A673 (cell line): Measurements from ENCODE around the gene AQP6.

Experiments
- EZH2 ChIP-seq: fragments of 200-600 bp; sonication (generic); IDR thresholded peaks from 2 replicates; pipeline ENCODE4 v1.6.1; 2017; ENCODE audit warnings: borderline replicate concordance, low read depth, mild to moderate bottlenecking, mixed read lengths, antibody characterized with exemption, low read length; ENCODE audit not compliant: poor library complexity, severe bottlenecking
- TF ChIP-seq, protein P1 (sequence below): fragments of 300-800, 200-600 bp; sonication (generic); conservative IDR thresholded peaks from 2 replicates; pipeline ENCODE4 v1.5.1; 2017; ENCODE audit warnings: low read depth, mild to moderate bottlenecking, antibody characterized with exemption, low read length, moderate library complexity, mixed read lengths

DNA sequence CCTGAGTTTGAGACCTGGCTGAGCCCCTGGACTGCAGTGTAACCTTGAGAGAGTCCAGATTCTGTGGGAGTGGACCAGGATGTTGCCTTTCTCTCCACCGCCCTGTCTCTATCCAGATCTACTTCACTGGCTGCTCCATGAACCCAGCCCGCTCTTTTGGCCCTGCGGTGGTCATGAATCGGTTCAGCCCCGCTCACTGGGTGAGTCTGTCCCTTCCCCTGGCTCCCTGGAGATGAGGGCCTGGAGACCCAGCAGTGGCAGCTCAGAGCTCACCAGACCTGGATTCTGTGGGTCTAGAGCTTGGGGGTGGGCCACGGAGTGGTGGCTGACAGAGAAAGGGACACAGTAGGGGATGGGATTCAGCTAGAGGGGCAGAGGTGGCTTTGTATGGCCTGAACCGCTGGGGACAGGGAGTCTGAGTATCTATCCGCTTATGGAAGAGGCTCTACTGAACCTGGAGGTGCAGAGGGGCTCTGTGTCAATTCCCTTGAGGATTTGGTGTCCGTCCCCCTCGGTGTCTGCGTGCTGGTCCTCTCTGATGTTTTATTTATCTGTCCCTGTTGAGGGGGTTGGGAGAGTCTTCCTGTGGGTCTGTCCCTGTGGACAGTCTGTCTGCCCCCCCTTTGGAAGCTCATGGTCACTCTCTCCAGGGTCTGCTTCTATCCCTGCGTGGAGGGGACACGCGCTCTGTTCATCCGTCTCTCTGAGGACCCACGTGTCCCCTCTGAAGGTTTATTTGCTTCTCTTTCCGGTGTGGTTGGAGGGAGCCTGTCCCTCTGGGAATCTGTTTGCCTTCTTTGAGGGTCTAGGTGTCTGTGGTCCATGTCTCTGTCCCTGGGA, 8.6 kb upstream of the AQP6 start:
- TF ChIP-seq, protein P1, sequence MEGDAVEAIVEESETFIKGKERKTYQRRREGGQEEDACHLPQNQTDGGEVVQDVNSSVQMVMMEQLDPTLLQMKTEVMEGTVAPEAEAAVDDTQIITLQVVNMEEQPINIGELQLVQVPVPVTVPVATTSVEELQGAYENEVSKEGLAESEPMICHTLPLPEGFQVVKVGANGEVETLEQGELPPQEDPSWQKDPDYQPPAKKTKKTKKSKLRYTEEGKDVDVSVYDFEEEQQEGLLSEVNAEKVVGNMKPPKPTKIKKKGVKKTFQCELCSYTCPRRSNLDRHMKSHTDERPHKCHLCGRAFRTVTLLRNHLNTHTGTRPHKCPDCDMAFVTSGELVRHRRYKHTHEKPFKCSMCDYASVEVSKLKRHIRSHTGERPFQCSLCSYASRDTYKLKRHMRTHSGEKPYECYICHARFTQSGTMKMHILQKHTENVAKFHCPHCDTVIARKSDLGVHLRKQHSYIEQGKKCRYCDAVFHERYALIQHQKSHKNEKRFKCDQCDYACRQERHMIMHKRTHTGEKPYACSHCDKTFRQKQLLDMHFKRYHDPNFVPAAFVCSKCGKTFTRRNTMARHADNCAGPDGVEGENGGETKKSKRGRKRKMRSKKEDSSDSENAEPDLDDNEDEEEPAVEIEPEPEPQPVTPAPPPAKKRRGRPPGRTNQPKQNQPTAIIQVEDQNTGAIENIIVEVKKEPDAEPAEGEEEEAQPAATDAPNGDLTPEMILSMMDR: no peak
- TF ChIP-seq EZH2: no peak
